GM23248 (cell line): Measurements from ENCODE around the gene CGNL1. TPM values are rescaled to one million over a fixed set of nuclear protein-coding genes. Genes with fewer than 3 reads are reported as not detected.

Experiments
- DNase-seq: peaks from one replicate; pipeline ENCODE4 v3.0.0-alpha.2; 2015
- H2AFZ ChIP-seq: fragments of 200-600 bp; sonication (generic); 2 replicates; pipeline ENCODE4 v1.6.1; 2016; ENCODE audit warnings: antibody characterized with exemption
- H3F3A ChIP-seq: fragments of 200-600 bp; sonication (generic); 2 replicates; pipeline ENCODE4 v1.6.1; 2016; ENCODE audit warnings: mild to moderate bottlenecking, antibody characterized with exemption, mixed run types; ENCODE audit not compliant: insufficient read depth
- H3K27ac ChIP-seq: fragments of 200-600 bp; sonication (generic); 2 replicates; pipeline ENCODE4 v1.5.1; 2016; ENCODE audit warnings: mild to moderate bottlenecking
- H3K27me3 ChIP-seq: fragments of 200-600 bp; sonication (generic); replicated peaks from 2 replicates; pipeline ENCODE4 v1.6.1; 2016; ENCODE audit warnings: mild to moderate bottlenecking; ENCODE audit not compliant: insufficient read depth
- H3K36me3 ChIP-seq: fragments of 200-600 bp; sonication (generic); 2 replicates; pipeline ENCODE4 v1.6.1; 2016; ENCODE audit warnings: low read depth, mild to moderate bottlenecking
- H3K4me1 ChIP-seq: fragments of 200-600 bp; sonication (generic); 2 replicates; pipeline ENCODE4 v1.6.1; 2016; ENCODE audit warnings: mild to moderate bottlenecking; ENCODE audit not compliant: insufficient read depth
- H3K4me2 ChIP-seq: fragments of 200-600 bp; sonication (generic); one replicate; pipeline ENCODE4 v1.6.1; 2016; ENCODE audit warnings: mild to moderate bottlenecking; ENCODE audit not compliant: unreplicated experiment
- H3K4me3 ChIP-seq: fragments of 200-600 bp; sonication (generic); 2 replicates; pipeline ENCODE4 v1.5.1; 2016; ENCODE audit warnings: mild to moderate bottlenecking
- H3K79me2 ChIP-seq: fragments of 200-600 bp; sonication (generic); 2 replicates; pipeline ENCODE4 v1.6.1; 2016; ENCODE audit warnings: mild to moderate bottlenecking; ENCODE audit not compliant: insufficient read depth
- H3K9ac ChIP-seq: fragments of 200-600 bp; sonication (generic); 2 replicates; pipeline ENCODE4 v1.6.1; 2016; ENCODE audit warnings: mild to moderate bottlenecking
- H3K9me2 ChIP-seq: fragments of 200-600 bp; sonication (generic); 2 replicates; pipeline ENCODE4 v1.6.1; 2016; ENCODE audit warnings: mixed run types, mild to moderate bottlenecking, moderate library complexity; ENCODE audit not compliant: insufficient read depth
- H3K9me3 ChIP-seq: fragments of 200-600 bp; sonication (generic); one replicate; pipeline ENCODE4 v1.6.1; 2017; ENCODE audit warnings: low read depth
- H4K20me1 ChIP-seq: fragments of 200-600 bp; sonication (generic); 2 replicates; pipeline ENCODE4 v1.6.0; 2016; ENCODE audit not compliant: insufficient read depth
- EZH2 ChIP-seq: fragments of 200-600 bp; sonication (generic); IDR thresholded peaks from 2 replicates; pipeline ENCODE4 v1.6.1; 2018; ENCODE audit warnings: antibody characterized with exemption, mild to moderate bottlenecking; ENCODE audit not compliant: insufficient read depth, poor library complexity, severe bottlenecking
- EZH2phosphoT487 ChIP-seq: fragments of 200-600 bp; sonication (generic); IDR thresholded peaks from 2 replicates; pipeline ENCODE4 v1.6.1; 2018; ENCODE audit warnings: antibody characterized with exemption, moderate library complexity, mild to moderate bottlenecking, low read depth; ENCODE audit not compliant: insufficient read depth
- WGBS, 2 experiments: methylation state at CpG; one replicate each; pipeline ENCODE4 v1.1.6; 2015 to 2017; ENCODE audit warnings: low lambda C conversion rate in 2 of 2, low coverage in 1 of 2; ENCODE audit errors: missing lambda C conversion rate in 2 of 2; 5-methylcytosine and 5-hydroxymethylcytosine counted together
- in situ Hi-C: fragments of 300-500 bp; cut with MboI; formaldehyde crosslinking; loops from 2 replicates; pipeline ENCODE4 v1.15.0; 2020
- polyA plus RNA-seq: library from polyadenylated mRNA; unstranded; fragments of >200 nt; fragmentation: Nextera tagmentation; extraction: Ambion mirVana; gene quantifications from 2 replicates; pipeline ENCODE4 v1.2.1, GENCODE V29; 2016
- total RNA-seq: library from RNA; depleted of rRNA; stranded (reverse); fragments of >200 nt; shearing (Covaris generic); gene quantifications from 2 replicates; pipeline ENCODE4 v1.2.3, GENCODE V29; 2014

The CGNL1 gene
- total and polyA plus RNA-seq, 2 experiments from 2014 or later = 0.11 TPM

DNA sequence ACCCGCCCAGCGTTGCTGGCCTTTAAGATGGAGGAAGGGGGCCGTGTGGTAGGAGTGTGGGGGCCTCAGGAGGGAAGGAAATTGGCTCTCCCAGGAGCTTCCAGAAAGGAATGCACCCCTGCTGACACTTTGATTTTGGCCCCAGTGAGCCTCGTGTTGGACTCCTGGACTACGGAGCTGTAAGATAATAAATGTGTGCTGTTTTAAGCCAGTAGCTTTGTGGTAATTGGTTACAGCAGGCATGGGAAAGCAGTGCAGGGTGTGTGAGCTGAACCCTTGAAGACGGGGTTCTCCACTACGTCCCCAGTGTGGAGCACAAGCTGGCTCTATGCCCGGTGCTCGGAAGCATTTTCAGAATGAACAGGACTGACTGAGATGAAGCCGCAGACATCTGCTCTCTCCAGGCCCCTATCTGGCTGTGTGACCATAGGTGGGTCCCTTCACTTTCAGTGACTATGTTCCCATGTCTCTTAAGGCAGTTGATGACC lies 22.9 kb upstream of the CGNL1 start:
- no peaks in the 10 kb centered on the region for H3K27me3 ChIP-seq
- no peak overlapping the region for H3K9ac ChIP-seq
- H3K4me1 ChIP-seq = peaks cover 11% of the 10 kb centered on the region; the same call in 1 of the 2 replicates
- DNase-seq = no peak
- no peaks in the 10 kb centered on the region for H3K9me3 ChIP-seq
- no peak overlapping the region for H2AFZ ChIP-seq
- H3K4me2 ChIP-seq = no peak overlapping the region
- TF ChIP-seq EZH2phosphoT487 (no peak), EZH2 (no peak)
- H3K36me3 ChIP-seq = no peaks in the 10 kb centered on the region
- H3K4me3 ChIP-seq = no peak overlapping the region
- H3K79me2 ChIP-seq = no peaks in the 10 kb centered on the region
- in situ Hi-C loops = no loop called here
- no peak overlapping the region for H3K27ac ChIP-seq
- 57 to 64% methylated on average over 10 of the region's 10 CpGs for WGBS, 2 experiments
- no peaks in the 10 kb centered on the region for H3K9me2 ChIP-seq
- H3F3A ChIP-seq = no peaks in the 10 kb centered on the region
- no peaks in the 10 kb centered on the region for H4K20me1 ChIP-seq

DNA sequence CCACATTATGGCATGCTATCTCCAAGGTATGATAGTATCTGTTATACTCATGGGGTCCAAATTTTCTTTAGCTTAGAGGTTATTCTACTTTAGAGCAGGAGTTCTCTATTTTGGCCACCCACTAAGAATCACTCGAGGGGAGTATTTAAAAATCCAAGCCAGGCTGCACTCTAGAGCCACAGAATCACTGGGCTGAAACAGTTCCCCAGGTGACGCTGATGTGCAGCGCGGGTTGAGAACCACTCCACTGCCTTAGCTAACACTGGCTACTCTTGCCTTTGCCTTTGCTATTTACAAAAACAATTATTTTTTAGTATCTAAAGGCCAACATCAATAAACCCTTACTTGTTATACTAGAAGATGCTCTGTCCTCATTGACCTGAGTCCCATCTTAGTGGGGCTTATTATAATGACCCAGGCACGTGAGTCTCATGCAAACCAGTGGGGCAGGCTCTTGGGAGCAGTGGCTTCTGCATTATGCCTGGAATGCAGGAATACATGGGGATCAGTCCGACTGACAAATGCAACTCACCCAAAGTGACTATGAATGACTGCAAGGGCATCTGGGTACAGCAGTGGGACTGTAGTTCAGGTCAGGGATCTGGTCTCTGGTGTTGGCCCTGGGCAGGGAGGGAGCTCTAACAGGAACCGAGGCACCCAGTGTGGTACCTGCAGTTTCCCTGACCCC lies 21.7 kb upstream of the CGNL1 start:
- no peak overlapping the region for H3K9ac ChIP-seq
- in situ Hi-C loops = no loop called here
- 77 to 80% methylated on average over 7 of the region's 7 CpGs for WGBS, 2 experiments

DNA sequence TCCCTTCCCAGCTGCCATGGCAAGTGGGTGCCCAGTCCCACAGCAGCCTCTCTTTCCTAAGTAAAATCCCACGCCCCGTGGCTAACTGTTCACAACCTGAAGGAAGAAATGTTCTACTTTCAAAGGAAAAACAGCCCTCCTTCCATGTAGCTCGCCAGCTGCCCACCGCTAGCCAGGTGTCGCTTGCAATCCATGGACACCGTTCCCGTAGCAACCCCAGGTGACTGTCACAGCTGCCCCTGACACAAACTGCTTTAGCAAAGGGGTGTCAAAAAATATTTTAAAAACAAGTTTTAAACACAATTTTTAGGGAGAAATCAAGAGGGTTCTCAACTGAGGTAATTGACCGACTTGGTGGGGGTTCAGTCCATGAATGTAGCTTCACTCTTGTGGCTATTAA lies 21.0 kb upstream of the CGNL1 start:
- Histone ChIP-seq H3K9me3 (no peaks in the 10 kb centered on the region), H3K4me2 (no peak overlapping the region), H3K36me3 (no peaks in the 10 kb centered on the region), H3K79me2 (no peaks in the 10 kb centered on the region), H3K4me3 (no peak overlapping the region), H2AFZ (no peak overlapping the region), H3K27me3 (no peaks in the 10 kb centered on the region), H3K9ac (no peak overlapping the region), H3K27ac (no peak overlapping the region), H4K20me1 (no peaks in the 10 kb centered on the region), H3K4me1 (peaks cover 11% of the 10 kb centered on the region; the same call in 1 of the 2 replicates), H3K9me2 (no peaks in the 10 kb centered on the region), H3F3A (no peaks in the 10 kb centered on the region)
- DNase-seq = no peak
- TF ChIP-seq EZH2 (no peak), EZH2phosphoT487 (no peak)
- in situ Hi-C loops = no loop called here
- WGBS, 2 experiments = 87 to 92% methylated on average over 8 of the region's 8 CpGs

More for the DNA sequence above, 21.7 kb upstream of the CGNL1 start:
- Histone ChIP-seq H3K36me3 (no peaks in the 10 kb centered on the region), H3F3A (no peaks in the 10 kb centered on the region), H3K4me3 (no peak overlapping the region), H3K79me2 (no peaks in the 10 kb centered on the region), H3K4me2 (no peak overlapping the region), H3K9me2 (no peaks in the 10 kb centered on the region), H4K20me1 (no peaks in the 10 kb centered on the region), H3K4me1 (peaks cover 11% of the 10 kb centered on the region; the same call in 1 of the 2 replicates), H3K9me3 (no peaks in the 10 kb centered on the region), H2AFZ (no peak overlapping the region), H3K27ac (no peak overlapping the region), H3K27me3 (no peaks in the 10 kb centered on the region)
- no peak for DNase-seq
- TF ChIP-seq EZH2phosphoT487 = no peak
- no peak for TF ChIP-seq EZH2

DNA sequence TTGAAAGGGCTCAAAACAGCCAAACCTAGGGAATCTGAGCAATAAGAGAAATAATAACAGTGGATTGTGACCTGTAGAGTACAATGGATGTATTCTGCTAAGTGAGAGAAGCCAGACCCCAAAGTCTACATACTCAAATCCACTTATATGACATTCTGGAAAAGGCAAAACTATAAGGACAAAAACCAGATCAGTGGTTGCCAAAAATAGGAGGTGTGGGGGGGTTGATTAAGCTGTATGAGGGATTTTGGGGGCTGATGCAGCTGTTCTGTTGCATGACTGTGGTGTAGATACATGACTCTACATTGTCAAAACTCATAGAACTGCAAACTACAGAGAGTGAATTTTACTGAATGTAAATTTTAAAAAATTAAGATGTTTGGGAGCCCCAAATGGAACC lies 20.1 kb upstream of the CGNL1 start:
- no peak overlapping the region for H3K27ac ChIP-seq
- no peaks in the 10 kb centered on the region for H3K27me3 ChIP-seq
- TF ChIP-seq EZH2 (no peak), EZH2phosphoT487 (no peak)
- H3K9me3 ChIP-seq = no peaks in the 10 kb centered on the region
- no peaks in the 10 kb centered on the region for H3K36me3 ChIP-seq
- H4K20me1 ChIP-seq = no peaks in the 10 kb centered on the region
- no peak overlapping the region for H2AFZ ChIP-seq
- H3K4me2 ChIP-seq = peak overlapping the region; percentile 18
- no peak for DNase-seq
- no peaks in the 10 kb centered on the region for H3K9me2 ChIP-seq
- in situ Hi-C loops = no loop called here
- peaks cover 5% of the 10 kb centered on the region; the same call in 1 of the 2 replicates for H3F3A ChIP-seq
- no peak overlapping the region for H3K4me3 ChIP-seq
- H3K79me2 ChIP-seq = no peaks in the 10 kb centered on the region
- H3K4me1 ChIP-seq = peaks cover 11% of the 10 kb centered on the region; the same call in 1 of the 2 replicates
- H3K9ac ChIP-seq = no peak overlapping the region
